OCI-LY3 (cell line): ENCODE measurements around the gene FRMD1.

Source experiments
- H2AFZ ChIP-seq: fragments of 200-600, 300-600 bp; shearing (Covaris generic); 2 replicates; pipeline ENCODE4 v1.6.0; 2014; ENCODE audit warnings: antibody characterized with exemption, low read depth, low read length
- H3K27ac ChIP-seq: fragments of 200-600, 300-600 bp; sonication (generic); 2 replicates; pipeline ENCODE4 v1.5.1; 2014; ENCODE audit warnings: mild to moderate bottlenecking, low read length, moderate library complexity, mixed read lengths
- H3K27me3 ChIP-seq: fragments of 200-600, 300-600 bp; sonication (generic); 2 replicates; pipeline ENCODE4 v1.6.1; 2014; ENCODE audit warnings: low read depth, low read length, mixed read lengths
- H3K36me3 ChIP-seq: fragments of 200-600, 300-600 bp; sonication (generic); replicated peaks from 2 replicates; pipeline ENCODE3; 2014; ENCODE audit warnings: low read depth, low read length, mixed read lengths
- H3K4me1 ChIP-seq: fragments of 300-600, 200-600 bp; sonication (generic); 2 replicates; pipeline ENCODE4 v1.6.1; 2014; ENCODE audit warnings: low read length, mixed read lengths
- H3K4me2 ChIP-seq: fragments of 200-600, 300-600 bp; sonication (generic); 2 replicates; pipeline ENCODE4 v1.6.1; 2014; ENCODE audit warnings: low read length, mixed read lengths
- H3K4me3 ChIP-seq: fragments of 300-600, 200-600 bp; sonication (generic); 2 replicates; pipeline ENCODE4 v1.5.1; 2014; ENCODE audit warnings: antibody characterized with exemption, mild to moderate bottlenecking, low read length, moderate library complexity
- H3K79me2 ChIP-seq: fragments of 300-600, 200-600 bp; shearing (Covaris generic); 2 replicates; pipeline ENCODE4 v1.6.1; 2014; ENCODE audit warnings: mild to moderate bottlenecking, low read length, mixed read lengths
- H3K9ac ChIP-seq: fragments of 300-600, 200-600 bp; shearing (Covaris generic); 2 replicates; pipeline ENCODE4 v1.6.0; 2014; ENCODE audit warnings: mild to moderate bottlenecking, low read length, moderate library complexity
- H3K9me3 ChIP-seq: fragments of 200-600, 300-600 bp; shearing (Covaris generic); 2 replicates; pipeline ENCODE4 v1.6.1; 2014; ENCODE audit warnings: low read length, mixed read lengths; ENCODE audit not compliant: insufficient read depth
- H4K20me1 ChIP-seq: fragments of 200-600, 300-600 bp; sonication (generic); 2 replicates; pipeline ENCODE4 v1.6.1; 2016; ENCODE audit warnings: low read length, mixed read lengths; ENCODE audit not compliant: insufficient read depth
- CTCF ChIP-seq: fragments of 200-600, 300-600 bp; sonication (generic); IDR thresholded peaks from 2 replicates; pipeline ENCODE4 v1.5.1; 2014; ENCODE audit warnings: antibody characterized with exemption, low read length, low read depth
- EZH2phosphoT487 ChIP-seq: fragments of 200-600 bp; shearing (Covaris generic); IDR thresholded peaks from 2 replicates; pipeline ENCODE4 v1.6.1; 2018; ENCODE audit warnings: antibody characterized with exemption, mixed run types, low read depth

The FRMD1 gene

GRCh38 chr6:168030908-168031307, 48.1 kb downstream of the FRMD1 start:
- no peaks in the 10 kb centered on the region for H4K20me1 ChIP-seq
- H2AFZ ChIP-seq, result no peak overlapping the region
- H3K4me2 ChIP-seq, result no peak overlapping the region
- H3K9me3 ChIP-seq, result no peaks in the 10 kb centered on the region
- TF ChIP-seq CTCF (no peak), EZH2phosphoT487 (no peak)
- H3K36me3 ChIP-seq, result no peaks in the 10 kb centered on the region
- H3K27ac ChIP-seq, result no peak overlapping the region
- no peaks in the 10 kb centered on the region for H3K27me3 ChIP-seq
- H3K9ac ChIP-seq, result no peak overlapping the region
- no peaks in the 10 kb centered on the region for H3K79me2 ChIP-seq
- H3K4me1 ChIP-seq, result peaks cover 5% of the 10 kb centered on the region; the same call in 1 of the 2 replicates
- H3K4me3 ChIP-seq, result no peak overlapping the region

DNA sequence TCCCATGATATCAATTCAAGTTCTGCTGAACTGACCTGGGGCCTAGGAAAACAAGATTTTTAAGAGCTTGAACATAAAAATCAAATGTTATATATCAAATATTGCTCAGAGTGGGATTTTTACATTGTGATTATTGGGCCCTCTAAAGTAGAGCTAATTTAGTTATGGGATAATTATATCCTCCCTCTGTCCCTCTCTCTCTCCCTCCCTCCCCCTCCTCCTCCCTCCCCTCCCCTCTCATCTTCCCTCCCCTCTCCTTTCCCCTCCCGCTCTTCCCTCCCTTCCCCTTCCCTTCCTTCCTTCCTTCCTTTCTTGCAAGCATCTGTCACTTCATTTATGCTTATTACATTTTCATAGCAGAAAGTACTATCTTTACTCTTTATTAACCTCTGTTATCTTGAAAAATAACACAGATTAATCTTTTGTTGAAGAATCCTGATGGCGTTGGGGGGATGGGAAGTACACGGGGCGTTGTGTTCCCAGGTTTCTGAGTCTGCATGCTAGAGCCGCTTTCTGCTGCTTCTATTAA, 48.7 kb downstream of the FRMD1 start:
- no peak overlapping the region for H2AFZ ChIP-seq
- H3K4me3 ChIP-seq, result no peak overlapping the region
- H3K9me3 ChIP-seq, result no peaks in the 10 kb centered on the region
- H3K79me2 ChIP-seq, result no peaks in the 10 kb centered on the region
- H3K4me1 ChIP-seq, result peaks cover 9% of the 10 kb centered on the region; the same call in 1 of the 2 replicates
- no peaks in the 10 kb centered on the region for H3K27me3 ChIP-seq
- TF ChIP-seq CTCF (no peak), EZH2phosphoT487 (no peak)
- no peak overlapping the region for H3K4me2 ChIP-seq
- H3K36me3 ChIP-seq, result no peaks in the 10 kb centered on the region
- no peaks in the 10 kb centered on the region for H4K20me1 ChIP-seq
- H3K27ac ChIP-seq, result no peak overlapping the region
- no peak overlapping the region for H3K9ac ChIP-seq

DNA sequence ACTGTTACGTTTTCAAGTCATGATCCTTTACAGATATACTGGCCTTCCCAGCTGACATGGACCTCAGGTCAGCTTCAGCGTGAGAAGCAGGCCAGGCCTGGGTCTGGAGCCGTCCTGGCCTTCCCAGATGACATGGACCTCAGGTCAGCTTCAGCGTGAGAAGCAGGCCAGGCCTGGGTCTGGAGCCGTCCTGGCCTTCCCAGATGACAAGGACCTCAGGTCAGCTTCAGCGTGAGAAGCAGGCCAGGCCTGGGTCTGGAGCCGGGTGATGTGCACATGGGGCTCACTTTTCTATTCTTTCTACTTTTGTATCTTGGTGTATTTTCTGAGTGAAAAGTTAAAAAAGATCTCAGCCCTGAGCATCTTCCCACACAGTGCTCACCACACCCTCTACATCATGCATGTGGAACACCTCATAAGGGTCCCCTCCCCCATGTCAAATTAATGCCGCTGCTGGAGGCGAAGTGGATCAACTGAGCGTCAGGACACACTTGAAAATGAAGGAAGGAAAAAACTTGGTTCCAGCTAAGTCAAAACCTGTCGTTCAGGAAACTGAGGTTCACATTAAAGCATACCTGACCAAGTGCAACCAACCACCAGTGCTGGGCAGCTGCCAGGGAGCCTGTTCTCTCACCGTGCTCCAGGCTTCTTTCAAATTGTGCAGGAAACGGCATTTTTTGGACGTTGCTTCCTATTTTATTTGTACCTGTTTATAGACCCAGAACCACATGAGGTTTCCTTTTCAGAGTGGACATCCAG, 49.4 kb downstream of the FRMD1 start:
- Histone ChIP-seq H3K4me3 (no peak overlapping the region), H3K9ac (no peak overlapping the region), H3K36me3 (no peaks in the 10 kb centered on the region), H3K9me3 (no peaks in the 10 kb centered on the region), H3K79me2 (no peaks in the 10 kb centered on the region), H3K4me2 (no peak overlapping the region), H3K4me1 (peaks cover 9% of the 10 kb centered on the region; the same call in 1 of the 2 replicates), H4K20me1 (no peaks in the 10 kb centered on the region), H3K27ac (no peak overlapping the region), H2AFZ (no peak overlapping the region), H3K27me3 (no peaks in the 10 kb centered on the region)
- TF ChIP-seq CTCF (no peak), EZH2phosphoT487 (no peak)

- TF ChIP-seq EZH2phosphoT487, result no peak
- no peak for TF ChIP-seq CTCF
- H3K4me3 ChIP-seq, result no peak overlapping the region
- peaks cover 9% of the 10 kb centered on the region for H3K4me1 ChIP-seq
- no peaks in the 10 kb centered on the region for H3K36me3 ChIP-seq
- no peaks in the 10 kb centered on the region for H4K20me1 ChIP-seq
- no peak overlapping the region for H2AFZ ChIP-seq
- H3K4me2 ChIP-seq, result no peak overlapping the region
- H3K9ac ChIP-seq, result no peak overlapping the region
- H3K27me3 ChIP-seq, result no peaks in the 10 kb centered on the region
- no peaks in the 10 kb centered on the region for H3K79me2 ChIP-seq
- H3K9me3 ChIP-seq, result no peaks in the 10 kb centered on the region
- no peak overlapping the region for H3K27ac ChIP-seq
Measured at GRCh38 chr6:168028181-168028580, 50.8 kb downstream of the FRMD1 start.
